HG03457 (cell line): ENCODE results near the gene RNF126.

Experiments
- ATAC-seq: cut with Tn5 transposase; IDR thresholded peaks from one replicate; pipeline ENCODE4 v1.9.1; 2021; ENCODE audit warnings: moderate number of reproducible peaks; ENCODE audit not compliant: unreplicated experiment

The RNF126 gene

GRCh38 chr19:664913-665443 lies 2.0 kb upstream of the RNF126 start:
- ATAC-seq: no peak

GRCh38 chr19:663682-664117 lies 686 bp upstream of the RNF126 start:
- no peak for ATAC-seq

DNA sequence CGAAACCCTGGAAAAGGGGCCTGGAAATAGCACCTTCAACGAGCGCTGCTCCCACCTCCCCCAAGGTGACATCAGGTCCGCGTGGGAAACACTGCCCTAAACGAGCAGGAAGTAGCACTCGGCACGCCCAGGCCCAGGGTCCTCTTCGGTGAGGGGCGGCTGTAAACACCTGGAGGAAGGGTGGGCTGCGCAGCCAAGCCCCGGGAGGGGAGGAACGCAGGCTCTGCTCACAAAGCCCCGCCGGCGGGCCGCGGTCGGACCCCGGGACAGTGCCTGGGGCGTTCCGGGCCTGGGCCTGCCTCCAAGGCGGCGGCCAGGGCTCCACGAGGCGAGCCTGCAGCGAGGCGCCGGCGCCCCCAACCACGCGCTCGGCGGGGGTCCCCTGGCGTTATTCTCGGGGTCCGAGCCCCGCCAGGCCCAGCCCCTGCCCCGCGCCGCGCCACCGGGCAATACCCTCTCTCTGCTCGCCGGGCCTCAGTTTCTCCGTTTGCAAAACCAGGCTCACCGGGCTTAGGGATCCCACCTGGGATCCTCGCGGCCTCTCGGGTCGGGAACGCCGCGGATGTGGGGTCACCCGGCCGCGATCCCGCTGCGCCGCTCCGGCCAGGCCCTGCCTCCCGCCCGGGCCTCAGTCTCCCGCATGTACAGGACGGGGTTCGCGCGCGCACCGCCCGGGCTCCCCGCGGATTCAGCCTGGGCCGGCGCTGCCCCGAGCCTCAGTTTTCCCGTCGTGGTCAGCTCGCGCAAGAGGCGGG lies 630 bp downstream of the RNF126 start:
- no peak for ATAC-seq

DNA sequence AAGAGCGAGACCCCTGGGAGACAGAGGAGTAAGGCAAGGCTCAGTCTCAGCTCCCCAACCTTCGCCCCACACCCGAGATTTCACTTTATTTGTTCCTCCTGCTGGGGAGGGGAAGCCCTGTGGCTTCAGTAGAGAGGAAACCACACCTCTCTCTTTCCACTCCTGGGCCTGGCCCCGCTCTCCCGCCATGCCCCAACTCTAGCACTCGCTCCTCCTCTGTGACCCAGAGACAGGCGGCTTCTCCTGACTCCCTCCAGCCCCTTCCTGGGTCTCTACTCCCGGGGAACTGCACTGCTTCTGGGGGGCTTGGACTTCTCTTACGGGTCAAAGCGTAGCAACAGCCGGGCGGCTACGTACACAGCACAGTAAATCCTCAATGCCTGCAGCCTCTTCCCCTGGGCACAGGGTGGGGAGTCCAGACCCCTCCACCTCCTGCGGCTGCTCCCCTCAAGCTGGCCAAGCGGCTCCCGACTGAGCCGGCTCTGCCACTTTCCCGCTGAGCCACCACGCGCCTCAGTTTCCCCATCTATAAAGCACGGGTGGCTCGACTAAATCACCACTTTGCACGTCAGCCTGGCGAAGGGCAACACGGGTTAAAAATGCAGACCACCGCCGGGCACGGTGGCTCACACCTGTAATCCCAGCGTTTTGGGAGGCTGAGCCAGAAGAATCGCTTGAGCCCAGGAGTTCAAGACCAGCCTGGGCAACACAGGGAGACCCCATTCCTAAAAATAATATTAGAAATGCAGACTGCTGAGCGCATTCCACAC lies 1.4 kb downstream of the RNF126 start:
- no peak for ATAC-seq

DNA sequence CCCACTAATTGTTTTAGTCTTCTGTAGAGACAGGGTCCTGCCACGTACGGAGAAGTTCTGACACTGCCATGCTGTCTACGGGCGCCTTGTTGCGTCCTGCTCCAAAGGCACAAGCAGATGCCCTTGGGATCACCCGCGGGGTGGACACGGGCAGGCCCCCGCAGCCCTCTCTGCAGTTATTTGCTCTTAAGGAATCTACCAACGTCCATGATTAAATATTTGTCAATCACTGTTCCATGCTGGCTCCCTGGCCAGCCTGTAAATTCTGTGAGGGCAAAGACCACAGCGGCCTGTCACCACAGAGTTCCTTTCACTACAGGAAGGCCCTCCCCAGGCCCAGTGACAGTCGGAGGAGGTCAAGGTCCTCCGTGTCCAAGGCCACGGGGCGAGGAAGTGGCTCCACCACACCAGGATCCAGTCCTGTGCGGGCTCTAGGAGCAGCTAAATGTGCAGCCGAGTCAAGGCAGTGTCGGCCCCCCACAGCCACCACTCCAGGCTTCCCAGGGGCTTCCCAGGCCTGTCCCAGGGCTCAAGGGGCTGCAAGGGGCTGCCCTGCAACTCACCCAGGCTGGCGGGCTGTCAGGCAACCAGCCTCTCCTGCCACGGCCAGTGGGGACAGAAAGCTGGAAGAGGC lies 2.1 kb downstream of the RNF126 start:
- ATAC-seq: no peak

GRCh38 chr19:658916-659839 lies 3.8 kb downstream of the RNF126 start:
- no peak for ATAC-seq

- ATAC-seq: no peak
Measured at GRCh38 chr19:658059-658839, 4.8 kb downstream of the RNF126 start.

DNA sequence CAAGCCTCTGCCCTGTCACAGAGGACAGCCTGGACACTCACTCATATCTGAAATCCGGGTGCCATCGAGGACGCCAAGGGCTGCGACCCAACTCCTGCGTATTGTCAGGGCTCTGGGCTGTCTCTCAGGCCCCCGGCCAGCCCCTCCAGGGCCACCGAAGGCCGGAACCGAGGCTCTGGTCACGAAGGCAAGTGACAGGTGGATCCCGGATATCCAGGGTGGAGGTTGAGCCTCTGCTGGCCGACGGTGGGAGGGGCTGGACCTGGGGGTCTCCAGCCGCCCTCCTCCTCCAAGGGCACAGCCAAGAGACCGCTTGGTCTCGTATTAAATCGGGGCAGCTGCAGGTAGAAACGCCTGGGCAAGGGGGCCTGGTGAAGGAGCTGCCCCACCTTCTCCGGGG lies 5.4 kb downstream of the RNF126 start:
- ATAC-seq: no peak

GRCh38 chr19:656751-657559 lies 6.1 kb downstream of the RNF126 start:
- no peak for ATAC-seq

DNA sequence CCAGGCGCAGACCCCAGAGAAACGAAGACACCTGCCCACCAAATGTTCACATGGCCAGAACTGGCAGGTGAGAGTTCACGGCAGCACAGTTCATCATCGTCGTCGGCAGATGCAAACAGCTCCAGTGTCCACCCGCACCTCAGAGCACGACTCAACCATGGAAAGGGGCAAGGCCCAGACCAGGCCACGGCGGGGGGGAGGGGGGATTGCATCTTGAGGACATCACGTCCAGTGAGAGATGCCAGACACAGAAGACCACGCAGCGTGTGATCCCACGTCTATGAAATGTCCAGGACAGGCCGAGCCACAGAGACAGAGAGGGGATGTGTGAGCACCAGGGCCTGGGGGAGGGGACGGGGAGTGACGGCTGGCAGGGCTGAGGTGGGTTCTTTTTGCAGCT lies 7.3 kb downstream of the RNF126 start:
- ATAC-seq: no peak

DNA sequence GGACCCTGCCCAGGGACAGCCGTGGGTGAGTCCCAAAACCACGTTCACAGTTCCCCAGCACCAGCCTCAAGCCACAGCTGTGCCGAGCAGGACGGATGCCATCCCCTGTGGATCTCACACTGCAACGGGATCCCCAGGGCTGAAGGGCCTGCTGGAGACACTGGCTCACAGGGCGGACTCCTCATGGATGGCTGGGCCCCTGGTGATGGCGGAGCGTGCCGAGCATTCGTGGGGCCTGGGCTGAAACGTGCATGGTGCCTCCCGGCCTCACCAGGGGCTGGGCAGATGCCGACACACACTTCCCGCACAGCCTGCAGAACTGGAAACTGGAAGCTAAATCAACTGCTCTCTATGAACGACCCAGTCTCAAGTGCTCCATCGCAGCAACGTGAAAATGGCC lies 9.6 kb downstream of the RNF126 start:
- ATAC-seq: no peak

DNA sequence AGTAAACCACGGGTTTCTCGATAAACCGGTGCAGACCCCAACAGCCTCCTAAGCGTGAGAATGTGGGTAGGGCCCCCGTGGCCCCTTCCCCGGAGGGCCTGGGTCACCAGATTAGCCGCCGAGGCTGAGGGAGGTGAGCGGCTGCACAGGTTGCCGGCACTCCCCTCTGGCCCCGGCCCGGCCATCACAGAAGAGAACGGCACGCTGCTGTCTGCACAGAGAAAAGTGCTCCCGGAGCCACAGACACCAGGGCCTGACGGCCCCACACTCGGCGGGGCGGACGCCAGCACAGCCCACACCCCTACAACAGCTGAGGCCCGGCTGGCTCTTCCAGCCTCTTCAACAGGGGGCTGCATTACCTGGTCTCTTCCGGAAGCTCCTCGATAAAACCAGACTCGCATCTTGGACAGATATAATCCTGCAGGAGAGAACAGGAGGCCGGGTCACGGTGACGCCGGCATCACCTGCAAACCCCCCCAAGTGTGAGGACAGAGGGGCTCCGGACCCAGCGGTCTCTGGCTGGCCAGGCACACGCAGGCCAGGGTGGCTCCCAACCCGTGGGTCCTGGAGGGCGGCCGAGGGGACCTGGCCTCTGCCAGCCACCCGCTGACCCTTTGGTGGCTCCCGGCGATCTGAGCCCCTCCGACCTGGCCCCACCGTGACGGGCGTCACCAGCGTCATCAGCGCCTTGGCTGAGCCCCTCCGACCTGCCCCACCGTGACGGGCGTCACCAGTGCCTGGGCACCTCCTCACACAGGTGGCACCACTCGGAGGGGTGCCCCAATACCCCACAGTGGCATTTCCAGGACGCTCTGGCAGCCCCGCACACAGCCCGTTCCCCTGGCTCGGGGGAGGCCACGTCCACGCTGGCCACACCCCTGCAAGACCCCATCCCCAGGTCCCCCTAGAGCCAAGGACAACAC lies 10.3 kb downstream of the RNF126 start:
- no peak for ATAC-seq

DNA sequence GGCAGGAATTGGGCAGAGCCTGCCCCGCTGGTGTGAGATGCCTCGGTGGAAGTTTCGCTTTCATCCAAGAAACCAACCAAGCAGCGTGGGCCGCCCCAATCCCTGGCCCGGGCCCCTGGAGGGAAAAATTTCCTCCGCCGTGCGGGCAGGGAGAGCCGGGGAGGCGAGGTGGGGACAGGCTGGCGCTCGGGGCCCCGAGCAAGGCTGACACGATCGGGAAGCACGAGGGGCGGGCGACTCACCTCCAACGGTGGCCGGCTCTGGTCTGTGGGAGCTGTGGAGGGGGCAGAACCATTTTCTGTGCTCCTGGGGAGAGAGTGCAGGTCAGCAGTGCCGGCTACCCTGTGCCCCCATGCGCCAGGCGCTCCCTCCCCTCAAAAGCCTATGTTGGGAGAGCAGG lies 11.0 kb downstream of the RNF126 start:
- no peak for ATAC-seq

DNA sequence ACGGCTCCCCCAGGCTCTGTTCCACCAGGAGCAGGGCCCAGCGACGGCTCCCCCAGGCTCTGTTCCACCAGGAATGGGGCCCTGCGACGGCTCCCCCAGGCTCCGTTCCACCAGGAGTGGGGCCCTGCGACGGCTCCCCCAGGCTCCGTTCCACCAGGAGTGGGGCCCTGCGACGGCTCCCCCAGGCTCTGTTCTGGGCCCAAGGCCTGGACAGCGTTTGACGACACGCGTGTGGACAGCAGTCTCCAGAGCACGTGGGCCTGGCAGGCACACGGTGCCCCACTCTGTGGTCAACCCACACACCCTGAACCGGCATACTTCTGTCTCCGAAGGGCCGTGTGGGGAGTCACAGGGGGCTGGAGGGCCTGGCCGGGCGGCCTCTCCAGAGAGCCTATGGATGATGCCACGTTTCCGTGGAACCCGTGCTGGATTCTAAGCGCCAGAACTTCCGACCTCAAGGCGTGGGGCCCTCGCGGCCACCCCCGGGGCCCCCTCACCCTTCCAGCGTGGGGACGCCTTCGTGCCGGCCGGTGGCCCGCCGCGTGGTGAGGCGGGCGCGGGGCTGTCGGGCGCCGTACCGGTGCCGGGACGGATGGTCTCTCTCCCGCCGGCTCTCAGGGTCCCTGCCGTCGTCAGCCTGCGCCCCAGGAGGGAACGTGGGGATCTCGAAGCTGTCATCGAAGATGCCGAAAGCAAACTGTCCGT lies 11.7 kb downstream of the RNF126 start:
- no peak for ATAC-seq

GRCh38 chr19:650121-650520 lies 12.9 kb downstream of the RNF126 start:
- no peak for ATAC-seq

- no peak for ATAC-seq
Measured at GRCh38 chr19:648904-649801, 13.9 kb downstream of the RNF126 start.
